Ovary (tissue), 9 donors: Measurements from ENCODE around the gene SLC2A10. TPM values are rescaled to one million over a fixed set of nuclear protein-coding genes. Genes with fewer than 3 reads are reported as not detected.

Experiments
- DNase-seq, 5 donors: peaks; one replicate each; pipeline ENCODE4 v3.0.0-alpha.2; 2019 to 2020
- H3K27ac ChIP-seq, 2 donors: fragments of 200-600 bp; one replicate each; pipeline versions ENCODE4 v1.5.1 to v1.8.0; 2019 to 2022
- H3K27me3 ChIP-seq: fragments of 200-600 bp; one replicate; pipeline ENCODE4 v1.8.0; 2022
- H3K36me3 ChIP-seq: fragments of 200-600 bp; sonication (generic); one replicate; pipeline ENCODE4 v1.5.1; 2019
- H3K4me1 ChIP-seq: one replicate; pipeline ENCODE4 v1.8.1; 2013; ENCODE audit warnings: mild to moderate bottlenecking, moderate library complexity; ENCODE audit not compliant: insufficient read depth
- H3K4me3 ChIP-seq: fragments of 200-600 bp; sonication (generic); one replicate; pipeline ENCODE4 v1.5.1; 2017
- H3K9me3 ChIP-seq, 2 donors: fragments of 200-600 bp in 1 of 2; sonication (generic) in 1 of 2; one replicate each; pipeline versions ENCODE4 v1.5.1 to v1.8.1; 2013 to 2019; ENCODE audit warnings: mild to moderate bottlenecking in 1 of 2, moderate library complexity in 1 of 2
- EP300 ChIP-seq: sonication (generic); formaldehyde crosslinking; IDR thresholded peaks from one replicate; pipeline ENCODE4 v1.6.1; 2017; ENCODE audit warnings: antibody characterized with exemption
- POLR2A ChIP-seq: fragments of 450-650 bp; IDR thresholded peaks from one replicate; pipeline ENCODE4 v1.6.1; 2017; ENCODE audit warnings: antibody characterized with exemption, mild to moderate bottlenecking, moderate library complexity
- WGBS, 3 donors: extraction: QIAGEN DNeasy Blood & Tissue Kit in 1 of 3; methylation state at CpG; one replicate each; pipeline versions ENCODE4 v1.1.5 to v1.1.7; 2013 to 2017; 5-methylcytosine and 5-hydroxymethylcytosine counted together
- intact Hi-C, 4 donors: fragments of 100-400 bp; cut with DNase I; formaldehyde crosslinking; loops; one replicate each; pipeline versions ENCODE4 v1.11.0 to v1.15.1; 2022 to 2023
- polyA plus RNA-seq, 2 donors: library from polyadenylated mRNA; stranded (reverse); fragments of 200-250 nt in 1 of 2; fragments of 350-450 nt in 1 of 2; fragmentation: Illumina TruSeq in 1 of 2; extraction: RNeasy Lipid Tissue Mini Kit (QIAGEN cat#74804) in 1 of 2; gene quantifications; one replicate each; pipeline ENCODE4 v1.2.3, GENCODE V29; 2013 to 2014
- total RNA-seq, 7 donors: library from RNA; depleted of rRNA in 2 of 7; stranded (reverse); fragments of >200 nt in 2 of 7; fragmentation: NEBNext Ultra II Directional in 3 of 7; extraction: Animal tissue kit (Norgen Biotek cat#: 25700) in 3 of 7; gene quantifications; one replicate each; pipeline versions ENCODE4 v1.1.0 to v1.2.4, GENCODE V29; 2016 to 2023
- TF ChIP-seq, protein P1 (sequence below), 3 donors: fragments of 450-650 bp in 2 of 3; fragments of 200-600 bp in 1 of 3; IDR thresholded peaks; one replicate each; pipeline versions ENCODE4 v1.5.1 to v1.8.0; 2016 to 2022; ENCODE audit warnings: antibody characterized with exemption in 3 of 3, mild to moderate bottlenecking in 1 of 3
- donor health status: DM: no; HTN: no; CAD: no; lungs with moderate emphysema.
- donor health status: DM: no; HTN: no; CAD: no.
- donor health status: Bipolar disorder and iron deficiency.
- donor health status: DM: yes; HTN: yes; CAD: no.
- donor health status: DM: no; HTN: no; CAD: no.
- donor health status: DM: yes; HTN: yes; CAD: no.

SLC2A10 gene
- total and polyA plus RNA-seq, 9 donors, result 7.3 to 27.7 (median 15.1) TPM

- H3K36me3 ChIP-seq, result no peaks in the 10 kb centered on the region
- H3K27me3 ChIP-seq, result no peaks in the 10 kb centered on the region
- no peaks in the 10 kb centered on the region for H3K9me3 ChIP-seq
- TF ChIP-seq, protein P1, sequence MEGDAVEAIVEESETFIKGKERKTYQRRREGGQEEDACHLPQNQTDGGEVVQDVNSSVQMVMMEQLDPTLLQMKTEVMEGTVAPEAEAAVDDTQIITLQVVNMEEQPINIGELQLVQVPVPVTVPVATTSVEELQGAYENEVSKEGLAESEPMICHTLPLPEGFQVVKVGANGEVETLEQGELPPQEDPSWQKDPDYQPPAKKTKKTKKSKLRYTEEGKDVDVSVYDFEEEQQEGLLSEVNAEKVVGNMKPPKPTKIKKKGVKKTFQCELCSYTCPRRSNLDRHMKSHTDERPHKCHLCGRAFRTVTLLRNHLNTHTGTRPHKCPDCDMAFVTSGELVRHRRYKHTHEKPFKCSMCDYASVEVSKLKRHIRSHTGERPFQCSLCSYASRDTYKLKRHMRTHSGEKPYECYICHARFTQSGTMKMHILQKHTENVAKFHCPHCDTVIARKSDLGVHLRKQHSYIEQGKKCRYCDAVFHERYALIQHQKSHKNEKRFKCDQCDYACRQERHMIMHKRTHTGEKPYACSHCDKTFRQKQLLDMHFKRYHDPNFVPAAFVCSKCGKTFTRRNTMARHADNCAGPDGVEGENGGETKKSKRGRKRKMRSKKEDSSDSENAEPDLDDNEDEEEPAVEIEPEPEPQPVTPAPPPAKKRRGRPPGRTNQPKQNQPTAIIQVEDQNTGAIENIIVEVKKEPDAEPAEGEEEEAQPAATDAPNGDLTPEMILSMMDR (IDR thresholded peaks at IDR 0.05), result no peak
- TF ChIP-seq EP300 (no peak), POLR2A (no peak)
- WGBS, 3 donors, result 89 to 100% (median 90%) methylated on average over 1 of the region's 1 CpG
- H3K27ac ChIP-seq, result no peak overlapping the region
- H3K4me3 ChIP-seq, result no peak overlapping the region
- DNase-seq, result no peak
- intact Hi-C loops, result no loop called here
- H3K4me1 ChIP-seq, result no peaks in the 10 kb centered on the region
Observed at GRCh38 chr20:46775806-46776205, 66.4 kb downstream of the SLC2A10 start.

GRCh38 chr20:46777331-46777730 is 67.9 kb downstream of the SLC2A10 start:
- WGBS, 3 donors, result 28 to 44% (median 34%) methylated on average over 7 of the region's 7 CpGs
- no peaks in the 10 kb centered on the region for H3K27me3 ChIP-seq
- no peaks in the 10 kb centered on the region for H3K9me3 ChIP-seq
- no peaks in the 10 kb centered on the region for H3K4me1 ChIP-seq
- H3K4me3 ChIP-seq, result no peak overlapping the region
- H3K36me3 ChIP-seq, result no peaks in the 10 kb centered on the region
- intact Hi-C loops, result no loop called here
- TF ChIP-seq EP300 (no peak), POLR2A (no peak)
- TF ChIP-seq, protein P1 (IDR thresholded peaks at IDR 0.05), result no peak
- no peak overlapping the region for H3K27ac ChIP-seq
- DNase-seq, result no peak

DNA sequence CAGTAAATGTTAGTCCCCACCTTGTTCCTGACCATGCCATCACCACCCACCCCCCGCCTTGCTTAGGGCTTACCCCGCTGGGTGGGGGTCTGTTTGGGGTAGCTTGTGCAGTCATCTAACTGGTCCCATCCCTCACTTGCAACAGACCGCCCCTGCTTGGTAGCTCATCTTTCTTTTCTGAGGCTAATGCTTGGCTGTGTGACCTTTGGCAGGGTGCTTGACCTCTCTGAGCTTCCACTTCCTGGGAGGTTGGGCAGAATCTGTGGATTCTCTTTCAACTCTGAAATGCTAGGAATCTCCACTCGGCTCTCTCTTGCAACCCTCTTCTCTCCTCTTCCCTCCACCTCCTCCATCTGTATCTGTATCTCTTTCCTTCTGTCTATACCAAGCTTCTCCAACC is 70.4 kb downstream of the SLC2A10 start:
- no peaks in the 10 kb centered on the region for H3K9me3 ChIP-seq
- H3K36me3 ChIP-seq, result no peaks in the 10 kb centered on the region
- DNase-seq, result no peak
- H3K27me3 ChIP-seq, result no peaks in the 10 kb centered on the region
- TF ChIP-seq POLR2A (no peak), EP300 (no peak)
- TF ChIP-seq, protein P1 (IDR thresholded peaks at IDR 0.05), result no peak
- WGBS, 3 donors, result 67 to 74% (median 73%) methylated on average over 4 of the region's 4 CpGs
- H3K27ac ChIP-seq, result no peak overlapping the region
- no peaks in the 10 kb centered on the region for H3K4me1 ChIP-seq
- intact Hi-C loops, result no loop called here
- H3K4me3 ChIP-seq, result no peak overlapping the region

- intact Hi-C loops, result no loop called here
- Histone ChIP-seq H3K27ac (no peak overlapping the region), H3K36me3 (no peaks in the 10 kb centered on the region), H3K4me3 (no peak overlapping the region), H3K9me3 (no peaks in the 10 kb centered on the region), H3K27me3 (no peaks in the 10 kb centered on the region), H3K4me1 (no peaks in the 10 kb centered on the region)
- no peak for DNase-seq
- 47 to 50% (median 47%) methylated on average over 15 of the region's 15 CpGs for WGBS, 3 donors
- TF ChIP-seq EP300 (no peak), POLR2A (no peak)
- TF ChIP-seq, protein P1 (IDR thresholded peaks at IDR 0.05), result no peak
Observed at GRCh38 chr20:46784436-46785127, 75.1 kb downstream of the SLC2A10 start.

Other genes with a start within 250 kb of the SLC2A10 start
- 10 to 100 TPM in 6 of 7 donors, 1 to 10 TPM in 1; 9.9 to 16.1 (median 11.3) TPM for gene ZNF334, start 196.1 kb upstream of the SLC2A10 start, total RNA-seq
- gene ZNF334, start 196.1 kb upstream of the SLC2A10 start, polyA plus RNA-seq, result 10 to 100 TPM in 1 of 2 donors, 1 to 10 TPM in 1; 5.5 to 10.7 TPM
- gene OCSTAMP, start 159.0 kb upstream of the SLC2A10 start, total RNA-seq, result not detected
- gene OCSTAMP, start 159.0 kb upstream of the SLC2A10 start, polyA plus RNA-seq, result 1 to 10 TPM in 1 of 2 donors, not detected in 1; 2.0 TPM
- gene SLC13A3, start 58.2 kb upstream of the SLC2A10 start, total RNA-seq, result 1 to 10 TPM in 6 of 7 donors, under 1 TPM in 1; 0.36 to 6.1 (median 4.6) TPM
- gene SLC13A3, start 58.2 kb upstream of the SLC2A10 start, polyA plus RNA-seq, result 1 to 10 TPM; 1.3 to 7.1 TPM
- gene TP53RK, start 20.2 kb upstream of the SLC2A10 start, total RNA-seq, result 10 to 100 TPM; 11.3 to 17.3 (median 13.4) TPM
- 10 to 100 TPM in 1 of 2 donors, 1 to 10 TPM in 1; 7.7 to 17.5 TPM for gene TP53RK, start 20.2 kb upstream of the SLC2A10 start, polyA plus RNA-seq
- 1 to 10 TPM in 5 of 7 donors, under 1 TPM in 2; 0.18 to 7.6 (median 1.7) TPM for gene EYA2, start 185.2 kb downstream of the SLC2A10 start, total RNA-seq
- 1 to 10 TPM in 1 of 2 donors, under 1 TPM in 1; 0.54 to 4.3 TPM for gene EYA2, start 185.2 kb downstream of the SLC2A10 start, polyA plus RNA-seq